ENCODE data around the gene SYNPR. TPM values are rescaled to one million over a fixed set of nuclear protein-coding genes. Genes with fewer than 3 reads are reported as not detected.

The SYNPR gene
- polyA plus RNA-seq, 3 donors = not detected

- H2AFZ ChIP-seq (ENCODE audit: insufficient read depth, low read depth, low read length, poor library complexity, severe bottlenecking) = no peak overlapping the region
- H3K36me3 ChIP-seq (replicated peaks in 1 of 2; ENCODE audit: control insufficient read depth in 1 of 2, insufficient read depth in 2 of 2, low read length in 2 of 2) = no peaks in the 10 kb centered on the region
- WGBS (ENCODE audit: insufficient coverage) = no CpG with 5 or more reads among the region's 1 CpG
- H3K27ac Mint-ChIP-seq = no peak overlapping the region
- no peaks in the 10 kb centered on the region for H3K27me3 ChIP-seq (ENCODE audit: control insufficient read depth in 2 of 2, insufficient read depth in 2 of 2, low read length in 2 of 2)
- DNase-seq = no peak
- H3K4me1 Mint-ChIP-seq = no peaks in the 10 kb centered on the region
- no peak overlapping the region for H3K4me3 ChIP-seq (replicated peaks in 1 of 3; ENCODE audit: low read depth in 2 of 3, low read length in 3 of 3)
- no peak overlapping the region for H3K27ac ChIP-seq (ENCODE audit: low read depth in 1 of 2, low read length in 2 of 2)
- no peak for TF ChIP-seq CTCF (IDR thresholded peaks at IDR 0.05)
- no peaks in the 10 kb centered on the region for H3K79me2 ChIP-seq (ENCODE audit: insufficient read depth, low read length)
- H3K9me3 Mint-ChIP-seq = no peaks in the 10 kb centered on the region
- H3K27me3 Mint-ChIP-seq (ENCODE audit: low read depth in 3 of 3) = no peaks in the 10 kb centered on the region
- intact Hi-C loops (cut with micrococcal nuclease) = no loop called here
- H3K4me3 Mint-ChIP-seq = no peak overlapping the region
- H3K4me2 ChIP-seq (replicated peaks; ENCODE audit: extremely low read depth, low read length, poor library complexity, severe bottlenecking) = no peak overlapping the region
- H4K20me1 ChIP-seq (ENCODE audit: insufficient read depth, low read length) = no peaks in the 10 kb centered on the region
- H3K9me3 ChIP-seq (replicated peaks in 1 of 2; ENCODE audit: control insufficient read depth in 1 of 2, insufficient read depth in 1 of 2, low read length in 2 of 2) = no peaks in the 10 kb centered on the region
- H3K9ac ChIP-seq (ENCODE audit: insufficient read depth, low read length, poor library complexity, severe bottlenecking) = no peak overlapping the region
- no peaks in the 10 kb centered on the region for H3K36me3 Mint-ChIP-seq
- H3K4me1 ChIP-seq (ENCODE audit: control insufficient read depth in 1 of 2, insufficient read depth in 2 of 2, low read length in 2 of 2) = no peaks in the 10 kb centered on the region
Measured at GRCh38 chr3:63245726-63246241, 32.3 kb upstream of the SYNPR start.

- Histone ChIP-seq H4K20me1 (ENCODE audit: insufficient read depth, low read length) (no peaks in the 10 kb centered on the region), H3K27ac (ENCODE audit: low read depth in 1 of 2, low read length in 2 of 2) (no peak overlapping the region), H3K79me2 (ENCODE audit: insufficient read depth, low read length) (no peaks in the 10 kb centered on the region), H3K4me3 (replicated peaks in 1 of 3; ENCODE audit: low read depth in 2 of 3, low read length in 3 of 3) (no peak overlapping the region), H3K4me2 (replicated peaks; ENCODE audit: extremely low read depth, low read length, poor library complexity, severe bottlenecking) (no peak overlapping the region), H3K36me3 (replicated peaks in 1 of 2; ENCODE audit: control insufficient read depth in 1 of 2, insufficient read depth in 2 of 2, low read length in 2 of 2) (no peaks in the 10 kb centered on the region), H3K9ac (ENCODE audit: insufficient read depth, low read length, poor library complexity, severe bottlenecking) (no peak overlapping the region), H3K4me1 (ENCODE audit: control insufficient read depth in 1 of 2, insufficient read depth in 2 of 2, low read length in 2 of 2) (no peaks in the 10 kb centered on the region), H3K27me3 (ENCODE audit: control insufficient read depth in 2 of 2, insufficient read depth in 2 of 2, low read length in 2 of 2) (no peaks in the 10 kb centered on the region), H3K9me3 (replicated peaks in 1 of 2; ENCODE audit: control insufficient read depth in 1 of 2, insufficient read depth in 1 of 2, low read length in 2 of 2) (no peaks in the 10 kb centered on the region), H2AFZ (ENCODE audit: insufficient read depth, low read depth, low read length, poor library complexity, severe bottlenecking) (no peak overlapping the region)
- no peaks in the 10 kb centered on the region for H3K9me3 Mint-ChIP-seq
- peaks cover 0 to 2% (median 0%) of the 10 kb centered on the region in 3 donors for H3K27me3 Mint-ChIP-seq (ENCODE audit: low read depth in 3 of 3)
- no peak overlapping the region for H3K27ac Mint-ChIP-seq
- no peak for DNase-seq
- H3K36me3 Mint-ChIP-seq = no peaks in the 10 kb centered on the region
- no peak for TF ChIP-seq CTCF (IDR thresholded peaks at IDR 0.05)
- no peak overlapping the region for H3K4me3 Mint-ChIP-seq
- WGBS (ENCODE audit: insufficient coverage) = no CpG with 5 or more reads among the region's 2 CpGs
- H3K4me1 Mint-ChIP-seq = no peaks in the 10 kb centered on the region
- intact Hi-C loops (cut with micrococcal nuclease) = no loop called here
Measured at GRCh38 chr3:63248015-63248414, 30.1 kb upstream of the SYNPR start.
